SK-N-SH treated with all-trans-retinoic acid at 6 μM for 48 hours (cell line): ENCODE data around the gene CHRND.

Experiments
- ATAC-seq: fragments of 200-7000 bp; cut with Tn5 transposase; 3 replicates; pipeline ENCODE4 v1.9.1; 2020; ENCODE audit warnings: mild to moderate bottlenecking, moderate library complexity
- ARNTL ChIP-seq: fragments of 450-650 bp; formaldehyde crosslinking; IDR thresholded peaks from 2 replicates; pipeline ENCODE4 v1.5.0; 2020; ENCODE audit warnings: low read depth, mild to moderate bottlenecking, moderate library complexity, borderline replicate concordance
- BACH2 ChIP-seq: fragments of 250-450 bp; sonication (Bioruptor Pico); IDR thresholded peaks from 2 replicates; pipeline ENCODE4 v1.9.0; 2021; ENCODE audit warnings: mild to moderate bottlenecking, borderline replicate concordance
- CSDC2 ChIP-seq: fragments of 250-450 bp; sonication (Bioruptor Pico); IDR thresholded peaks from 2 replicates; pipeline ENCODE4 v1.5.0; 2020; ENCODE audit warnings: mild to moderate bottlenecking, moderate library complexity
- ESRRG ChIP-seq: fragments of 250-450 bp; sonication (Bioruptor Pico); IDR thresholded peaks from 2 replicates; pipeline ENCODE4 v1.6.1; 2021; ENCODE audit warnings: mild to moderate bottlenecking
- GLIS3 ChIP-seq: fragments of 250-450 bp; sonication (Bioruptor Pico); IDR thresholded peaks from 2 replicates; pipeline ENCODE4 v1.5.0; 2020; ENCODE audit warnings: mild to moderate bottlenecking, moderate library complexity
- ISL1 ChIP-seq: fragments of 250-450 bp; sonication (Bioruptor Pico); IDR thresholded peaks from 2 replicates; pipeline ENCODE4 v2.1.2; 2022; ENCODE audit warnings: mild to moderate bottlenecking, moderate library complexity
- OSR1 ChIP-seq: fragments of 250-450 bp; sonication (Bioruptor Pico); IDR thresholded peaks from 2 replicates; pipeline ENCODE4 v1.8.0; 2022; ENCODE audit warnings: moderate library complexity, mild to moderate bottlenecking, inconsistent platforms
- POU6F1 ChIP-seq: fragments of 250-450 bp; sonication (Bioruptor Pico); IDR thresholded peaks from 2 replicates; pipeline ENCODE4 v1.8.0; 2021; ENCODE audit warnings: low read depth, mild to moderate bottlenecking, moderate library complexity, borderline replicate concordance
- PPARA ChIP-seq: fragments of 250-450 bp; sonication (Bioruptor Pico); IDR thresholded peaks from 2 replicates; pipeline ENCODE4 v1.5.0; 2020; ENCODE audit warnings: mild to moderate bottlenecking, borderline replicate concordance
- SNAI2 ChIP-seq: fragments of 250-450 bp; sonication (Bioruptor Pico); IDR thresholded peaks from 2 replicates; pipeline ENCODE4 v1.5.0; 2020; ENCODE audit warnings: mild to moderate bottlenecking, moderate library complexity
- TCF4 ChIP-seq: fragments of 250-450 bp; sonication (Bioruptor Pico); IDR thresholded peaks from 2 replicates; pipeline ENCODE4 v1.8.0; 2021; ENCODE audit warnings: mild to moderate bottlenecking, moderate library complexity, borderline replicate concordance
- TOX ChIP-seq: fragments of 250-450 bp; sonication (Bioruptor Pico); IDR thresholded peaks from 2 replicates; pipeline ENCODE4 v1.8.0; 2021; ENCODE audit warnings: mild to moderate bottlenecking, moderate library complexity, borderline replicate concordance
- ZC3H10 ChIP-seq: fragments of 250-450 bp; sonication (Bioruptor Pico); IDR thresholded peaks from 2 replicates; pipeline ENCODE4 v1.5.1; 2021; ENCODE audit warnings: mild to moderate bottlenecking, moderate library complexity
- ZFP3 ChIP-seq: fragments of 250-450 bp; sonication (Bioruptor Pico); IDR thresholded peaks from 2 replicates; pipeline ENCODE4 v1.5.0; 2020; ENCODE audit warnings: mild to moderate bottlenecking, moderate library complexity
- ZFP30 ChIP-seq: fragments of 450-650 bp; formaldehyde crosslinking; IDR thresholded peaks from 2 replicates; pipeline ENCODE4 v1.5.0; 2022; ENCODE audit warnings: mild to moderate bottlenecking, moderate library complexity
- ZNF565 ChIP-seq: fragments of 450-650 bp; formaldehyde crosslinking; conservative IDR thresholded peaks from 2 replicates; pipeline ENCODE4 v1.5.0; 2020; ENCODE audit warnings: low read depth, mild to moderate bottlenecking, moderate library complexity
- ZNF70 ChIP-seq: fragments of 450-650 bp; formaldehyde crosslinking; IDR thresholded peaks from 2 replicates; pipeline ENCODE4 v1.5.0; 2020; ENCODE audit warnings: mild to moderate bottlenecking, moderate library complexity
- ZNF8 ChIP-seq: fragments of 450-650 bp; formaldehyde crosslinking; IDR thresholded peaks from 2 replicates; pipeline ENCODE4 v1.5.0; 2020; ENCODE audit warnings: mild to moderate bottlenecking, moderate library complexity
- TF ChIP-seq, protein P1 (sequence below): fragments of 250-450 bp; sonication (Bioruptor Pico); IDR thresholded peaks from 2 replicates; pipeline ENCODE4 v1.8.0; 2020; ENCODE audit warnings: mild to moderate bottlenecking, moderate library complexity, borderline replicate concordance
- TF ChIP-seq, protein P2 (sequence below): fragments of 250-450 bp; sonication (Bioruptor Pico); IDR thresholded peaks from 2 replicates; pipeline ENCODE4 v1.5.1; 2020; ENCODE audit warnings: low read depth, mild to moderate bottlenecking, moderate library complexity
- TF ChIP-seq, protein P3 (sequence below): fragments of 250-450 bp; sonication (Bioruptor Pico); IDR thresholded peaks from 2 replicates; pipeline ENCODE4 v1.5.1; 2021; ENCODE audit warnings: mild to moderate bottlenecking, moderate library complexity

The CHRND gene

DNA sequence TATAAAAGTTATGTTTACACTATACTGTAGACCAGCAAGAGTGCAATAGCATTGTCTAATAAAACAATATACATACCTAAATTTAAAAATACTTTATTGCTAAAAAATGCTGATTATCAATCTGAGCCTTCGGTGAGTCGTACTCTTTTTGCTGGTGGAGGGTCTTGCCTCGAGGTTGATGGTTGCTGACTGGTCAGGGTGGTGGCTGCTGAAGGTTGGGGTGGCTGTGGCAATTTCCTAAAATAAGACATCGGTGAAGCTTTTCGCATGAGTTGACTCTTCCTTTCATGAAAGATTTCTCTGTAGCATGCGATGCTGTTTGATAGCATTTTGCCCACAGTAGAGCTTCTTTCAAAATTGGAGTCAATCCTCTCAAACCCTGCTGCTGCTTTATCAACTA, 22.0 kb downstream of the CHRND start:
- ATAC-seq: no peak
- TF ChIP-seq GLIS3 (CRISPR knock-in tag) (no peak), ESRRG (CRISPR knock-in tag) (no peak)

DNA sequence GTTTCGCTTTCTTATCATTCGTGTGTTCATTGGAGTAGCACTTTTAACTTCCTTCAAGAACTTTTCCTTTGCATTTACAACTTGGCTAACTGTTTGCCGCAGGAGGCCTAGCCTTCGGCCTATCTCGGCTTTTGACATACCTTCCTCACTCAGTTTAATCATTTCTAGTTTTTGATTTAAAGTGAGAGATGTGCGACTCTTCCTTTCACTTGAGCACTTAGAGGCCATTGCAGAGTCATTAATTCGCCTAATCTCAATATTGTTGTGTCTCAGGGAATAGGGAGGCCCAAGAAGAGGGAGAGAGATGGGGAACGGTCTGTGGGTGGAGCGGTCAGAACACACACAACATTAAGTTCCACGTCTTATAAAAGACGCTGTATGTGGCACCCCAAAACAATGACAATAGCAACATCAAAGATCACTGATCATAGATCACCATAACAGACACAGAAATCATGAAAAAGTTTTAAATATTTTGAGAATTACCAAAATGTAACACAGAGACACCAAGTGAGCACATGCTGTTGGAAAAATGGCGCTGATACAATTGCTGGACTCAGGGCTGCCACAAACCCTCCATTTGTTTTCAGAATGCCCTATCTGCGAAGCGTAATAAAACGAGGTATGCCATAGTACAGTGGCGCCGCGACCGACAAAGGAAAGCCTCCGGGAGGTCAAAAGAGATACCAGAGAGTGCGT, 23.8 kb downstream of the CHRND start:
- TF ChIP-seq SNAI2 (CRISPR knock-in tag) (0 out of 2 replicates have a peak, but pooled peaks have one; percentile 13), CSDC2 (no peak), ZNF8 (CRISPR knock-in tag) (peak; percentile 77; the same call in 1 of the 2 replicates)
- TF ChIP-seq, all 23 proteins: peak for 2
- ATAC-seq: peak; percentile 40

DNA sequence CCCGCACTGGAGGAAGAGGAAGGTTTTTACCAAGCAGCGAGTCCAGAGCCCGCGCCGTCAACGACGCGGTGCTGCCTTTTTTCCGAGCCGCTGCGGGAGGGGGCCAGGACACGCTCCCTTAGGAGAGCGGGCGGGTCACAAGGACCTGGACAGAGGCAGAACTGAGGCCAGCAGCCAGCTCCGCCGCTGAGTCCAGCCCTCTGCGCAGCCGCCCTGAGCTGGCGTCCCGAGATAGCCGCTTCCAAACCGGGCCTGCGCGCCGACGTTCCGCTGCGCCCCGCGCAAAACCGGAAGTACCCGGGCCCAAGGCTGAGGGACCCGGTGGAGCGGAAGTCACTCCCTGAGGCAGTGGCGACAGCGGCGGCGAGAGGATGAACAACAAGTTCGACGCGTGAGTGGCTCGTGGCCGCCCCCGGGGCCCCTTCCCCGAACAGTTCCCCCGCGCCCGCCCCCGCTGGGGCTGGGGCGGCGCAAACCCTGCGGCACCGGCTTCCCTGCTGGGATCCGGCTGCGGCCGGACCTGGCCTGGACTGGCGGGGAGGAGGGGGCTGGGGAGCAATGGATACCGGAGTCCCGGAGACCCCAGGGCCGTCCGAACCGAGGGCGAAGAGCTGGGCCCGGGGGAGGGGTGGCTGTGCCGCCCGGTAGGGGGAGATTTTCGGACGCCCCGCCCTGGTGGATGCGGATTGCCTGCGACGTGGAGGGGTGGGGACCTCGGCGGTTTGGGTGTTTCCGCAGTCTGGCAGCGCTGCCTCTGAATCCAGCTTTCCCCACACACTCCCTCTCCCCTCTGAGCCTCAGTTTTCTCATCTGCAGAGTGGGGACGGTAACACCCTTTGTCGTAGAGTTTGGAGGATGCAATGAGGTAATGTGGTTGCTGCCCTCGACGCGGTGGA, 24.6 kb downstream of the CHRND start, which contains the start of the genes EIF4E2 and TIGD1:
Gene EIF4E2 (plus strand): TSS at position 336 of the 896 bp plus-strand sequence. CDS start 36 bp downstream, at position 372.
Gene TIGD1 (minus strand): TSS at position 204 of the 896 bp plus-strand sequence. CDS start 675 bp downstream, outside the sequence.
- ATAC-seq: peak; percentile 98
- TF ChIP-seq, protein P1, sequence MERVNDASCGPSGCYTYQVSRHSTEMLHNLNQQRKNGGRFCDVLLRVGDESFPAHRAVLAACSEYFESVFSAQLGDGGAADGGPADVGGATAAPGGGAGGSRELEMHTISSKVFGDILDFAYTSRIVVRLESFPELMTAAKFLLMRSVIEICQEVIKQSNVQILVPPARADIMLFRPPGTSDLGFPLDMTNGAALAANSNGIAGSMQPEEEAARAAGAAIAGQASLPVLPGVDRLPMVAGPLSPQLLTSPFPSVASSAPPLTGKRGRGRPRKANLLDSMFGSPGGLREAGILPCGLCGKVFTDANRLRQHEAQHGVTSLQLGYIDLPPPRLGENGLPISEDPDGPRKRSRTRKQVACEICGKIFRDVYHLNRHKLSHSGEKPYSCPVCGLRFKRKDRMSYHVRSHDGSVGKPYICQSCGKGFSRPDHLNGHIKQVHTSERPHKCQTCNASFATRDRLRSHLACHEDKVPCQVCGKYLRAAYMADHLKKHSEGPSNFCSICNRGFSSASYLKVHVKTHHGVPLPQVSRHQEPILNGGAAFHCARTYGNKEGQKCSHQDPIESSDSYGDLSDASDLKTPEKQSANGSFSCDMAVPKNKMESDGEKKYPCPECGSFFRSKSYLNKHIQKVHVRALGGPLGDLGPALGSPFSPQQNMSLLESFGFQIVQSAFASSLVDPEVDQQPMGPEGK (CRISPR knock-in tag): peak; percentile 91
- TF ChIP-seq, protein P2, sequence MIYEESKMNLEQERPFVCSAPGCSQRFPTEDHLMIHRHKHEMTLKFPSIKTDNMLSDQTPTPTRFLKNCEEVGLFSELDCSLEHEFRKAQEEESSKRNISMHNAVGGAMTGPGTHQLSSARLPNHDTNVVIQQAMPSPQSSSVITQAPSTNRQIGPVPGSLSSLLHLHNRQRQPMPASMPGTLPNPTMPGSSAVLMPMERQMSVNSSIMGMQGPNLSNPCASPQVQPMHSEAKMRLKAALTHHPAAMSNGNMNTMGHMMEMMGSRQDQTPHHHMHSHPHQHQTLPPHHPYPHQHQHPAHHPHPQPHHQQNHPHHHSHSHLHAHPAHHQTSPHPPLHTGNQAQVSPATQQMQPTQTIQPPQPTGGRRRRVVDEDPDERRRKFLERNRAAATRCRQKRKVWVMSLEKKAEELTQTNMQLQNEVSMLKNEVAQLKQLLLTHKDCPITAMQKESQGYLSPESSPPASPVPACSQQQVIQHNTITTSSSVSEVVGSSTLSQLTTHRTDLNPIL (CRISPR knock-in tag): no peak
- no peak; the same call in 1 of the 2 replicates for TF ChIP-seq ZNF70 (CRISPR knock-in tag)
- TF ChIP-seq ZNF565 (CRISPR knock-in tag): no peak
- peak; percentile 11; the same call in 1 of the 2 replicates for TF ChIP-seq ZFP3 (CRISPR knock-in tag)
- TF ChIP-seq CSDC2: no peak
- no peak for TF ChIP-seq POU6F1 (CRISPR knock-in tag)
- no peak for TF ChIP-seq GLIS3 (CRISPR knock-in tag)
- TF ChIP-seq BACH2 (CRISPR knock-in tag): no peak
- no peak for TF ChIP-seq OSR1
- TF ChIP-seq, all 23 proteins: peak for 2

- no peak for TF ChIP-seq ARNTL (CRISPR knock-in tag)
- TF ChIP-seq OSR1: no peak
- TF ChIP-seq, protein P2 (CRISPR knock-in tag): no peak
- no peak for TF ChIP-seq TOX
- TF ChIP-seq ZFP3 (CRISPR knock-in tag): no peak
- TF ChIP-seq, protein P3, sequence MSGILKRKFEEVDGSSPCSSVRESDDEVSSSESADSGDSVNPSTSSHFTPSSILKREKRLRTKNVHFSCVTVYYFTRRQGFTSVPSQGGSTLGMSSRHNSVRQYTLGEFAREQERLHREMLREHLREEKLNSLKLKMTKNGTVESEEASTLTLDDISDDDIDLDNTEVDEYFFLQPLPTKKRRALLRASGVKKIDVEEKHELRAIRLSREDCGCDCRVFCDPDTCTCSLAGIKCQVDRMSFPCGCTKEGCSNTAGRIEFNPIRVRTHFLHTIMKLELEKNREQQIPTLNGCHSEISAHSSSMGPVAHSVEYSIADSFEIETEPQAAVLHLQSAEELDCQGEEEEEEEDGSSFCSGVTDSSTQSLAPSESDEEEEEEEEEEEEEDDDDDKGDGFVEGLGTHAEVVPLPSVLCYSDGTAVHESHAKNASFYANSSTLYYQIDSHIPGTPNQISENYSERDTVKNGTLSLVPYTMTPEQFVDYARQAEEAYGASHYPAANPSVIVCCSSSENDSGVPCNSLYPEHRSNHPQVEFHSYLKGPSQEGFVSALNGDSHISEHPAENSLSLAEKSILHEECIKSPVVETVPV (CRISPR knock-in tag): no peak
- no peak for TF ChIP-seq TCF4 (CRISPR knock-in tag)
- no peak for TF ChIP-seq ZC3H10 (CRISPR knock-in tag)
- TF ChIP-seq POU6F1 (CRISPR knock-in tag): no peak
- TF ChIP-seq ISL1 (CRISPR knock-in tag): no peak
- TF ChIP-seq CSDC2: no peak
- no peak for TF ChIP-seq PPARA (CRISPR knock-in tag)
- TF ChIP-seq ZFP30 (CRISPR knock-in tag): no peak
- no peak for TF ChIP-seq BACH2 (CRISPR knock-in tag)
- TF ChIP-seq ESRRG (CRISPR knock-in tag): no peak
- peak; percentile 42 for ATAC-seq
Observed at GRCh38 chr2:232551250-232551638, 25.3 kb downstream of the CHRND start.
